Common myeloid progenitor, CD34-positive (primary cell): Measurements from ENCODE around the gene EEF1A1.
A peak's percentile ranks its signal among the peaks of the same experiment; 100 is the strongest.
"Not testable (repeated sequence)": the region's sequence is repeated elsewhere in the genome, so short reads cannot be mapped to it uniquely, and the experiment has no call there.

Source experiments
- CTCF ChIA-PET: fragments of 350-600 bp; sonication (Branson Sonifier 250); formaldehyde crosslinking; loops from one replicate; lab custom pipeline; 2021; ENCODE audit warnings: antibody characterized with exemption; lab: Charles Lee
- POLR2A ChIA-PET: fragments of 350-600 bp; sonication (Branson Sonifier 250); formaldehyde crosslinking; loops from one replicate; lab custom pipeline; 2021; ENCODE audit warnings: antibody characterized with exemption; lab: Charles Lee
- DNase-seq, 3 donors: peaks; one replicate each; pipeline versions ENCODE4 v3.0.0 to v3.0.0-alpha.2; 2013
- H3K27ac ChIP-seq, 2 experiments: 1 replicate in 1 of 2; 2 replicates in 1 of 2; pipeline ENCODE4 v1.7.0; 2013; ENCODE audit warnings: inconsistent platforms in 2 of 2, low read length in 2 of 2, mild to moderate bottlenecking in 2 of 2, low read depth in 1 of 2, moderate library complexity in 1 of 2; ENCODE audit not compliant: severe bottlenecking in 2 of 2, insufficient read depth in 1 of 2, poor library complexity in 1 of 2
- H3K27me3 ChIP-seq, 5 experiments: replicated peaks in 2 of 5; 1 replicate in 3 of 5; 2 replicates in 2 of 5; pipeline versions ENCODE4 v1.6.1 to v1.7.0; 2013; ENCODE audit warnings: low read length in 4 of 5, mild to moderate bottlenecking in 2 of 5, moderate library complexity in 2 of 5, inconsistent platforms in 1 of 5; ENCODE audit not compliant: insufficient read depth in 5 of 5, control insufficient read depth in 4 of 5
- H3K36me3 ChIP-seq, 4 experiments: 1 replicate in 2 of 4; 2 replicates in 2 of 4; pipeline versions ENCODE4 v1.6.1 to v1.7.0; 2013; ENCODE audit warnings: low read length in 3 of 4, control low read depth in 1 of 4, mild to moderate bottlenecking in 1 of 4; ENCODE audit not compliant: control insufficient read depth in 4 of 4, insufficient read depth in 4 of 4
- H3K4me1 ChIP-seq, 4 experiments: 1 replicate in 3 of 4; 2 replicates in 1 of 4; pipeline versions ENCODE4 v1.6.1 to v1.7.1; 2013; ENCODE audit warnings: low read length in 3 of 4, mild to moderate bottlenecking in 3 of 4, control low read depth in 1 of 4, inconsistent platforms in 1 of 4, moderate library complexity in 1 of 4; ENCODE audit not compliant: control insufficient read depth in 4 of 4, insufficient read depth in 4 of 4; ENCODE audit errors: control extremely low read depth in 1 of 4
- H3K4me3 ChIP-seq, 7 experiments: 1 replicate in 4 of 7; 2 replicates in 3 of 7; pipeline versions ENCODE4 v1.5.1 to v1.7.0; 2013; ENCODE audit warnings: mild to moderate bottlenecking in 7 of 7, low read length in 6 of 7, moderate library complexity in 6 of 7, inconsistent platforms in 2 of 7, low read depth in 2 of 7, control low read depth in 1 of 7; ENCODE audit not compliant: insufficient read depth in 4 of 7, control insufficient read depth in 1 of 7; ENCODE audit errors: extremely low read depth in 1 of 7
- H3K9me3 ChIP-seq, 5 experiments: 1 replicate in 4 of 5; 2 replicates in 1 of 5; pipeline versions ENCODE4 v1.6.1 to v1.7.1; 2013; ENCODE audit warnings: low read length in 4 of 5, mild to moderate bottlenecking in 2 of 5, inconsistent platforms in 1 of 5, low read depth in 1 of 5, moderate library complexity in 1 of 5; ENCODE audit not compliant: control insufficient read depth in 4 of 5, insufficient read depth in 2 of 5; ENCODE audit errors: control extremely low read depth in 1 of 5
- WGBS: methylation state at CpG from one replicate; pipeline ENCODE4 v1.1.5; 2013; ENCODE audit not compliant: insufficient coverage; 5-methylcytosine and 5-hydroxymethylcytosine counted together

The EEF1A1 gene

GRCh38 chr6:73508776-73509175 lies 12.1 kb downstream of the EEF1A1 start:
- H3K9me3 ChIP-seq = no peaks in the 10 kb centered on the region
- ChIA-PET CTCF (interaction anchor here (1.0 to 1.7 kb wide), 3 partner anchors 11 to 102 kb away, joined by 3 to 5 read pairs (median 3); no protein-coding TSS in a partner anchor), POLR2A (no interaction called here)
- DNase-seq = no peak
- H3K4me1 ChIP-seq = no peaks in the 10 kb centered on the region
- H3K27ac ChIP-seq = no peak overlapping the region
- WGBS = 100% methylated on average over 1 of the region's 1 CpG
- H3K27me3 ChIP-seq = no peaks in the 10 kb centered on the region
- H3K4me3 ChIP-seq = no peak overlapping the region
- H3K36me3 ChIP-seq = peaks cover under 1 to 7% (median 6%) of the 10 kb centered on the region in 4 experiments

- ChIA-PET CTCF (no interaction called here), POLR2A (no interaction called here)
- no peaks in the 10 kb centered on the region for H3K9me3 ChIP-seq
- 100% methylated on average over 2 of the region's 6 CpGs for WGBS
- H3K4me3 ChIP-seq = no peak overlapping the region
- H3K27me3 ChIP-seq = no peaks in the 10 kb centered on the region
- peak in 1 of 3 donors; percentile 19 for DNase-seq
- H3K4me1 ChIP-seq = no peaks in the 10 kb centered on the region
- H3K27ac ChIP-seq = no peak overlapping the region
- H3K36me3 ChIP-seq = peaks cover 5 to 19% (median 7%) of the 10 kb centered on the region in 4 experiments
Measured at GRCh38 chr6:73506246-73506645, 14.6 kb downstream of the EEF1A1 start.

DNA sequence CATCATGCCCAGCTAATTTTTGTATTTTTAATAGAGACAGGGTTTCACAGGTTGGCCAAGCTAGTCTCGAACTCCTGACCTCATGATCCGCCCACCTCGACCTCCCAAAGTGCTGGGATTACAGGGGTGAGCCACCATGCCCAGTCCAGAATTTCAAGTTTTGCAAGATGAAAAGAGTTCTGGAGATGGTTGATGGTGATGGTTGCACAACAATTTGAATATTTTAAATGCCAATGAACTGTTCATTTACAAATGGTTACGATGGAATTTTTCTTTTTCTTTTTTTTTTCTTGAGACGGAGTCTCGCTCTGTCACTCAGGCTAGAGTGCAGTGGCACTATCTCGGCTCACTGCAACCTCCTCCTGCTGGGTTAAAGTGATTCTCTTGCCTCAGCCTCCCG lies 15.1 kb downstream of the EEF1A1 start:
- 97% methylated on average over 8 of the region's 8 CpGs for WGBS
- peaks cover 7 to 25% (median 12%) of the 10 kb centered on the region in 4 experiments for H3K36me3 ChIP-seq
- DNase-seq, H3K4me3 ChIP-seq, H3K9me3 ChIP-seq, H3K27ac ChIP-seq, H3K27me3 ChIP-seq, POLR2A ChIA-PET, CTCF ChIA-PET, H3K4me1 ChIP-seq: not testable (repeated sequence)

GRCh38 chr6:73505142-73505541 lies 15.7 kb downstream of the EEF1A1 start:
- ChIA-PET POLR2A (no interaction called here), CTCF (no interaction called here)
- DNase-seq = no peak
- Histone ChIP-seq H3K4me1 (no peaks in the 10 kb centered on the region), H3K27ac (no peak overlapping the region), H3K4me3 (no peak overlapping the region), H3K36me3 (peaks cover 10 to 30% (median 16%) of the 10 kb centered on the region in 4 experiments), H3K9me3 (no peaks in the 10 kb centered on the region), H3K27me3 (no peaks in the 10 kb centered on the region)

DNA sequence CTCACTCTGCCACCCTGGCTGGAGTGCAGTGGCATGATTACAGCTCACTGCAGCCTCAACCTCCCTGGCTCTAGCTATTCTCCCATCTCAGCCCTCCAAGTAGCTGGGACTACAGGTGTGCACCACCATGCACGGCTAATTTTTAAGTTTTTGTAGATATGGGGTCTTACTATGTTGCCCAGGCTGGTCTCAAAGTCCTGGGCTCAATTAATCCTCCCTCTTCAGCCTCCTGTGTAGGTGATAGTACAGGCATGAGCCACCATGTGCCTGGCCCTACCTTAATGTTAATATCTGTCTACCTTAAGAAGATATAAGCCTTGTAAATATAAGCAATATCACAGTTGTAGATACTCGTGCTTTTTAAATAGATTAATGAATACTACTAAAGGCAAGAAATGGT lies 16.7 kb downstream of the EEF1A1 start:
- POLR2A ChIA-PET = no interaction called here
- CTCF ChIA-PET = no interaction called here
- H3K9me3 ChIP-seq = no peaks in the 10 kb centered on the region
- DNase-seq = no peak
- H3K4me1 ChIP-seq = no peaks in the 10 kb centered on the region
- no CpG with 5 or more reads among the region's 2 CpGs for WGBS
- no peak overlapping the region for H3K4me3 ChIP-seq
- no peaks in the 10 kb centered on the region for H3K27me3 ChIP-seq
- peak overlapping the region in 1 of 2 experiments; percentile 36 for H3K27ac ChIP-seq
- peaks cover 12 to 38% (median 23%) of the 10 kb centered on the region in 4 experiments for H3K36me3 ChIP-seq

DNA sequence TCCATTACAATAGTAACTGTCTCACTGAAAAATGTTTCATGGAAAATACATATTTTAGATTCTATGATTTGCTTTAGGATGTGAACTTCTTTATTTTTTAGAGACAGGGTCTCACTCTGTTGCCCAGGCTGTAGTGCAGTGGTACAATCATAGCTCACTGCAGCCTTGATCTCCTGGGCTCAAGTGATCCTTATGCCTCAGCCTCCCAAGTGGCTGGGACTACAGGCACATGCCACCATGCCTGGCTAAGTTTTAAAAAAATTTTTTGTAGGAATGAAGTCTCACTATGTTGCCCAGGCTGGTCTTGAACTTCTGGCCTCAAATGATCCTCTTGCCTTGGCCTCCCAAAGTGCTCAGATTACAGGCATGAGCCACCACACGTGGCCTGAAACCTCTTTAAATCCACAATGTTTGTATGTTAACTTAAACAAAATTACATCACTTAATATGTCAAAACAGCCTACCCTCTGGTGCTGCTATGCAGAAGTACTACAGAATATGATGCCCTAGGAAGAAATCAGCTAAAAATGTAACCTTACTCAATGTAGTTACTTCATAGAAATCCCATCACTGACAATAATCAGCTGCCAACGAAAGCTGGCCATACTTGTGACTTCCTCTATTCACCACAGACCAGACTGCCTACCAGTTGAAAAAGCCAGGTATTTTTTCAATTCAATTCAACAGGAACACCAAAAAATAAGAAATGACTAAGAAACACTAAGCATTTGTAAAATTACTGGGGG lies 17.6 kb downstream of the EEF1A1 start:
- POLR2A ChIA-PET = no interaction called here
- no CpG with 5 or more reads among the region's 2 CpGs for WGBS

DNA sequence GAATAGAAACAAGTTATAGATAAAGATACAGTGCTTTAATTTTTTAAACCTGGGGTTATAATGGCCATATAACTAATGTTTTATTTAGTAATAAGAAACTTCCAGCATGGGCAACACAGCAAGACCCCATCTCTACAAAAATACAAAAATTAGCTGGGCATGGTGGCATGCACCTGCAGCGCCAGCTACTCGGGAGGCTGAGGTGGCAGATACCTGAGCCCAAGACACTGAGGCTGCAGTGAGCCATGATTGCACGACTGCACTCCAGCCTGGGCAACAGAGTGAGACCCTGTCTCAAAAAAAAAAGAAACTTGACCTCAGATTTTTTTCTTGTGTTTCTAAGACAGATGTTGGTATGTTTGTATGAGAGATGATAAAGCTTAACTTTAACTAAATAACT lies 22.9 kb downstream of the EEF1A1 start:
- 96% methylated on average over 3 of the region's 3 CpGs for WGBS
- no peaks in the 10 kb centered on the region for H3K27me3 ChIP-seq
- H3K4me1 ChIP-seq = no peaks in the 10 kb centered on the region
- no peak overlapping the region for H3K27ac ChIP-seq
- DNase-seq = no peak
- no peak overlapping the region for H3K4me3 ChIP-seq
- peaks cover 21 to 69% (median 40%) of the 10 kb centered on the region in 4 experiments for H3K36me3 ChIP-seq
- ChIA-PET CTCF (interaction anchor here (0.6 to 2.6 kb wide), 6 partner anchors 11 to 211 kb away, joined by 3 to 14 read pairs (median 4); no protein-coding TSS in a partner anchor), POLR2A (no interaction called here)
- no peaks in the 10 kb centered on the region for H3K9me3 ChIP-seq

More for the DNA sequence above, 17.6 kb downstream of the EEF1A1 start:
- CTCF ChIA-PET = interaction anchor here (0.8 to 4.0 kb wide), 4 partner anchors 11 to 110 kb away, joined by 4 to 23 read pairs (median 6); no protein-coding TSS in a partner anchor
- Histone ChIP-seq H3K27me3 (no peaks in the 10 kb centered on the region), H3K4me1 (no peaks in the 10 kb centered on the region), H3K9me3 (no peaks in the 10 kb centered on the region), H3K36me3 (peaks cover 13 to 40% (median 27%) of the 10 kb centered on the region in 4 experiments), H3K27ac (no peak overlapping the region), H3K4me3 (no peak overlapping the region)
- peak in 1 of 3 donors; percentile 41 for DNase-seq
